Measurements from ENCODE around the gene DDX42. TPM values are rescaled to one million over a fixed set of nuclear protein-coding genes. Genes with fewer than 3 reads are reported as not detected.
A peak's percentile ranks its signal among the peaks of the same experiment; 100 is the strongest.

DDX42 gene
- total and polyA plus RNA-seq, 2 of the 13 experiments (the other 11 are each of a cell fraction or from before 2014, with no cell fraction given) = 87.2 to 92.9 TPM

DNA sequence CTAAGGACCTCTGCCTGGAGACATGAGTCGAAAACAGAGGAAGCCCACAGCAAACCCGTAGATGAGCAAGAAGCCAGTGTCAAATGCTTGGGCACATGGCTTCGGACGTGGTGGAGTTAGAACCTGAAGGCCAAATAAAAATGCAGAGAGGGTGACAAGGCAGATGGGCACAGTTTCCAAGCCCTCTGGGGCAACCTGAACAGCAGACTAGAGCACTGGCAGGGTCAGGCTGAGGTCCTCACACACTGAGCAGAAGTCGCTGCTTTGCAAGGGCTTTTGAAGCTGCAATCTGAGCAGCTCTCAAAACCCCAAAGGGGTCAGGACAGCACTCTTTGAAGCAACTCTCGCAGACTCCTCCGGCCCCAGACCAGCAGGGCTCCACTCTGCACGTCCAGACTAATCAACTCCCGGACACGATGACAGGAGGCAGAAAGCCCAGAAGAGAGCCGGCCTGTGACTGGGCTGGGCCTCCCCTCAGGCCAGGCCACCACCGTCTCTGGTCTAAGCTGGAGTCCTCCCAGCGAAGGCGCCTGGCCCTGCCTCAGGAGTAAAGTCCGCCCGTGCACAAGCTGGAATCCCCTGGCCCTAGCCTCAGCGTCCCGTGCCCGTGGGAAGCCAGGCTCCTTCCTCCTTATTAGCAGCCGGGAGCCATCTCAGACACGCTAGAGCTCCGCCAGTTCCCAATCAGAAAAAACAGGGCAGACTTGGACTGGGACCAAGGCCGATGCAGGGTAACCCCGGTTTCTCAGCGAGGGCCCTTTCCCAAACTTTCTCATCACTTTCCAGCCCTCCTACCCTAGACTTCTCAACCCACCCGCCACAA is 67.6 kb downstream of the DDX42 start (continued):
- TF ChIP-seq BORCS8-MEF2B (CRISPR knock-in tag; IDR thresholded peaks at IDR 0.05) = 0 out of 2 replicates have a peak, but pooled peaks have one; percentile 18
- no peak for TF ChIP-seq RBFOX2 (IDR thresholded peaks at IDR 0.05; ENCODE audit: low read depth, low read length)
- TF ChIP-seq, protein P1, sequence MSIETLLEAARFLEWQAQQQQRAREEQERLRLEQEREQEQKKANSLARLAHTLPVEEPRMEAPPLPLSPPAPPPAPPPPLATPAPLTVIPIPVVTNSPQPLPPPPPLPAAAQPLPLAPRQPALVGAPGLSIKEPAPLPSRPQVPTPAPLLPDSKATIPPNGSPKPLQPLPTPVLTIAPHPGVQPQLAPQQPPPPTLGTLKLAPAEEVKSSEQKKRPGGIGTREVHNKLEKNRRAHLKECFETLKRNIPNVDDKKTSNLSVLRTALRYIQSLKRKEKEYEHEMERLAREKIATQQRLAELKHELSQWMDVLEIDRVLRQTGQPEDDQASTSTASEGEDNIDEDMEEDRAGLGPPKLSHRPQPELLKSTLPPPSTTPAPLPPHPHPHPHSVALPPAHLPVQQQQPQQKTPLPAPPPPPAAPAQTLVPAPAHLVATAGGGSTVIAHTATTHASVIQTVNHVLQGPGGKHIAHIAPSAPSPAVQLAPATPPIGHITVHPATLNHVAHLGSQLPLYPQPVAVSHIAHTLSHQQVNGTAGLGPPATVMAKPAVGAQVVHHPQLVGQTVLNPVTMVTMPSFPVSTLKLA (IDR thresholded peaks at IDR 0.05) = no peak
- TF ChIP-seq, protein P2, sequence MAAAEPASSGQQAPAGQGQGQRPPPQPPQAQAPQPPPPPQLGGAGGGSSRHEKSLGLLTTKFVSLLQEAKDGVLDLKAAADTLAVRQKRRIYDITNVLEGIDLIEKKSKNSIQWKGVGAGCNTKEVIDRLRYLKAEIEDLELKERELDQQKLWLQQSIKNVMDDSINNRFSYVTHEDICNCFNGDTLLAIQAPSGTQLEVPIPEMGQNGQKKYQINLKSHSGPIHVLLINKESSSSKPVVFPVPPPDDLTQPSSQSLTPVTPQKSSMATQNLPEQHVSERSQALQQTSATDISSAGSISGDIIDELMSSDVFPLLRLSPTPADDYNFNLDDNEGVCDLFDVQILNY (CRISPR knock-in tag; conservative IDR thresholded peaks at IDR 0.05) = no peak
- TF ChIP-seq, protein P3, sequence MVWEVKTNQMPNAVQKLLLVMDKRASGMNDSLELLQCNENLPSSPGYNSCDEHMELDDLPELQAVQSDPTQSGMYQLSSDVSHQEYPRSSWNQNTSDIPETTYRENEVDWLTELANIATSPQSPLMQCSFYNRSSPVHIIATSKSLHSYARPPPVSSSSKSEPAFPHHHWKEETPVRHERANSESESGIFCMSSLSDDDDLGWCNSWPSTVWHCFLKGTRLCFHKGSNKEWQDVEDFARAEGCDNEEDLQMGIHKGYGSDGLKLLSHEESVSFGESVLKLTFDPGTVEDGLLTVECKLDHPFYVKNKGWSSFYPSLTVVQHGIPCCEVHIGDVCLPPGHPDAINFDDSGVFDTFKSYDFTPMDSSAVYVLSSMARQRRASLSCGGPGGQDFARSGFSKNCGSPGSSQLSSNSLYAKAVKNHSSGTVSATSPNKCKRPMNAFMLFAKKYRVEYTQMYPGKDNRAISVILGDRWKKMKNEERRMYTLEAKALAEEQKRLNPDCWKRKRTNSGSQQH (CRISPR knock-in tag; IDR thresholded peaks at IDR 0.05; ENCODE audit: low read depth) = peak; percentile 35; the same call in 1 of the 2 replicates
- TF ChIP-seq ZNF383 (CRISPR knock-in tag; IDR thresholded peaks at IDR 0.05; ENCODE audit: borderline replicate concordance) = peak; percentile 21; the same call in 1 of the 2 replicates
- TF ChIP-seq U2AF1 (optimal IDR thresholded peaks at IDR 0.05; ENCODE audit: low read depth, low read length) = peak; percentile 31
- no peak for TF ChIP-seq IKZF1 (IDR thresholded peaks at IDR 0.05)
- 0 out of 2 replicates have a peak, but pooled peaks have one; percentile 60 for TF ChIP-seq NCOA5 (CRISPR knock-in tag; IDR thresholded peaks at IDR 0.05)
- TF ChIP-seq, protein P4, sequence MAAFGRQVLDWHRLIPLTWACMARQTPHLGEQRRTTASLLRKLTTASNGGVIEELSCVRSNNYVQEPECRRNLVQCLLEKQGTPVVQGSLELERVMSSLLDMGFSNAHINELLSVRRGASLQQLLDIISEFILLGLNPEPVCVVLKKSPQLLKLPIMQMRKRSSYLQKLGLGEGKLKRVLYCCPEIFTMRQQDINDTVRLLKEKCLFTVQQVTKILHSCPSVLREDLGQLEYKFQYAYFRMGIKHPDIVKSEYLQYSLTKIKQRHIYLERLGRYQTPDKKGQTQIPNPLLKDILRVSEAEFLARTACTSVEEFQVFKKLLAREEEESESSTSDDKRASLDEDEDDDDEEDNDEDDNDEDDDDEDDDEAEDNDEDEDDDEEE (CRISPR knock-in tag; IDR thresholded peaks at IDR 0.05) = no peak
- TF ChIP-seq ZNF160 (CRISPR knock-in tag; IDR thresholded peaks at IDR 0.05) = 0 out of 2 replicates have a peak, but pooled peaks have one; percentile 8
- peak; percentile 82; the same call in 1 of the 2 replicates for TF ChIP-seq FOXC1 (CRISPR knock-in tag; IDR thresholded peaks at IDR 0.05; ENCODE audit: borderline replicate concordance)
- TF ChIP-seq RAD21 (CRISPR knock-in tag; IDR thresholded peaks at IDR 0.05) = peak; percentile 13; the same call in 1 of the 2 replicates
- TF ChIP-seq ZNF564 (CRISPR knock-in tag; IDR thresholded peaks at IDR 0.05) = peak; percentile 63; the same call in 1 of the 2 replicates
- TF ChIP-seq ARID2 (CRISPR knock-in tag; IDR thresholded peaks at IDR 0.05; ENCODE audit: borderline replicate concordance) = peak; percentile 56; the same call in 1 of the 2 replicates
- TF ChIP-seq ZNF768 (CRISPR knock-in tag; IDR thresholded peaks at IDR 0.05) = peak; percentile 99
- TF ChIP-seq, protein P5, sequence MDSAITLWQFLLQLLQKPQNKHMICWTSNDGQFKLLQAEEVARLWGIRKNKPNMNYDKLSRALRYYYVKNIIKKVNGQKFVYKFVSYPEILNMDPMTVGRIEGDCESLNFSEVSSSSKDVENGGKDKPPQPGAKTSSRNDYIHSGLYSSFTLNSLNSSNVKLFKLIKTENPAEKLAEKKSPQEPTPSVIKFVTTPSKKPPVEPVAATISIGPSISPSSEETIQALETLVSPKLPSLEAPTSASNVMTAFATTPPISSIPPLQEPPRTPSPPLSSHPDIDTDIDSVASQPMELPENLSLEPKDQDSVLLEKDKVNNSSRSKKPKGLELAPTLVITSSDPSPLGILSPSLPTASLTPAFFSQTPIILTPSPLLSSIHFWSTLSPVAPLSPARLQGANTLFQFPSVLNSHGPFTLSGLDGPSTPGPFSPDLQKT (CRISPR knock-in tag; IDR thresholded peaks at IDR 0.05; ENCODE audit: borderline replicate concordance) = 0 out of 2 replicates have a peak, but pooled peaks have one; percentile 30
- peak; percentile 54 for TF ChIP-seq TAF1 (CRISPR knock-in tag; IDR thresholded peaks at IDR 0.05)
- no peak for TF ChIP-seq ZNF451 (CRISPR knock-in tag; IDR thresholded peaks at IDR 0.05)
- TF ChIP-seq MZF1 (CRISPR knock-in tag; IDR thresholded peaks at IDR 0.05; ENCODE audit: borderline replicate concordance) = 0 out of 2 replicates have a peak, but pooled peaks have one; percentile 72
- TF ChIP-seq, protein P6, sequence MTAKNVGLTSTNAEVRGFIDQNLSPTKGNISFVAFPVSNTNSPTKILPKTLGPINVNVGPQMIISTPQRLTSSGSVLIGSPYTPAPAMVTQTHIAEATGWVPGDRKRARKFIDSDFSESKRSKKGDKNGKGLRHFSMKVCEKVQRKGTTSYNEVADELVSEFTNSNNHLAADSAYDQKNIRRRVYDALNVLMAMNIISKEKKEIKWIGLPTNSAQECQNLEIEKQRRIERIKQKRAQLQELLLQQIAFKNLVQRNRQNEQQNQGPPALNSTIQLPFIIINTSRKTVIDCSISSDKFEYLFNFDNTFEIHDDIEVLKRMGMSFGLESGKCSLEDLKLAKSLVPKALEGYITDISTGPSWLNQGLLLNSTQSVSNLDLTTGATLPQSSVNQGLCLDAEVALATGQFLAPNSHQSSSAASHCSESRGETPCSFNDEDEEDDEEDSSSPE (CRISPR knock-in tag; IDR thresholded peaks at IDR 0.05) = peak; percentile 20; the same call in 1 of the 2 replicates
- TF ChIP-seq RXRB (CRISPR knock-in tag; IDR thresholded peaks at IDR 0.05; ENCODE audit: borderline replicate concordance) = no peak
